ENCODE data around the gene ANXA9. TPM values are rescaled to one million over a fixed set of nuclear protein-coding genes. Genes with fewer than 3 reads are reported as not detected.

Gene ANXA9
- total and polyA plus RNA-seq, 7 donors, result 0.07 to 0.10 (median 0.07) TPM; not detected in 4

DNA sequence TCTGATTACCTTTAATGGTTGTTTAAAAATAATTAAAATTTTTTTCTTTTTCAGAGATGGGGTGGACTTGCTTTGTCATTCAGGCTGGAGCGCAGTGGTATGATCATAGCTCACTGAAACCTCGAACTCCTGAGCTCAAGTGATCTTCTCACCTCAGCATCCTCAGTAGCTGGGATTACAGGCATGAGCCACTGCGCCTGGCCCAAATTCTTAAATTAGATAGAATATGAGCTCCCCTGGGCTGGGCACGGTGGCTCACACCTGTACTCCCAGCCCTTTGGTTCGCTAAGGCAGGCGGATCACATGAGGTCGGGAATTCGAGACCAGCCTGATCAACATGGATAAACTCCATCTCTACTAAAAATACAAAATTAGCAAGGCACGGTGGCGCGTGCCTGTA lies 24.4 kb upstream of the ANXA9 start:
- DNase-seq (no peak), ATAC-seq (no peak)
- TF ChIP-seq, protein P1, sequence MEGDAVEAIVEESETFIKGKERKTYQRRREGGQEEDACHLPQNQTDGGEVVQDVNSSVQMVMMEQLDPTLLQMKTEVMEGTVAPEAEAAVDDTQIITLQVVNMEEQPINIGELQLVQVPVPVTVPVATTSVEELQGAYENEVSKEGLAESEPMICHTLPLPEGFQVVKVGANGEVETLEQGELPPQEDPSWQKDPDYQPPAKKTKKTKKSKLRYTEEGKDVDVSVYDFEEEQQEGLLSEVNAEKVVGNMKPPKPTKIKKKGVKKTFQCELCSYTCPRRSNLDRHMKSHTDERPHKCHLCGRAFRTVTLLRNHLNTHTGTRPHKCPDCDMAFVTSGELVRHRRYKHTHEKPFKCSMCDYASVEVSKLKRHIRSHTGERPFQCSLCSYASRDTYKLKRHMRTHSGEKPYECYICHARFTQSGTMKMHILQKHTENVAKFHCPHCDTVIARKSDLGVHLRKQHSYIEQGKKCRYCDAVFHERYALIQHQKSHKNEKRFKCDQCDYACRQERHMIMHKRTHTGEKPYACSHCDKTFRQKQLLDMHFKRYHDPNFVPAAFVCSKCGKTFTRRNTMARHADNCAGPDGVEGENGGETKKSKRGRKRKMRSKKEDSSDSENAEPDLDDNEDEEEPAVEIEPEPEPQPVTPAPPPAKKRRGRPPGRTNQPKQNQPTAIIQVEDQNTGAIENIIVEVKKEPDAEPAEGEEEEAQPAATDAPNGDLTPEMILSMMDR (IDR thresholded peaks at IDR 0.05), result no peak
- no peaks in the 10 kb centered on the region for H3K27me3 ChIP-seq (ENCODE audit: insufficient read depth in 3 of 3, low read length in 2 of 3)
- H3K4me1 ChIP-seq, result no peaks in the 10 kb centered on the region
- H3K9me3 ChIP-seq, result no peaks in the 10 kb centered on the region
- WGBS, 3 donors, result 84 to 94% (median 90%) methylated on average over 11 of the region's 11 CpGs
- peaks cover 15 to 100% of the 10 kb centered on the region in 2 donors for H3K36me3 ChIP-seq (ENCODE audit: insufficient read depth in 1 of 2, low read depth in 1 of 2)
- intact Hi-C loops (cut with DNase I), result no loop called here
- H3K4me3 ChIP-seq, result no peak overlapping the region
- no peak overlapping the region for H3K27ac ChIP-seq

DNA sequence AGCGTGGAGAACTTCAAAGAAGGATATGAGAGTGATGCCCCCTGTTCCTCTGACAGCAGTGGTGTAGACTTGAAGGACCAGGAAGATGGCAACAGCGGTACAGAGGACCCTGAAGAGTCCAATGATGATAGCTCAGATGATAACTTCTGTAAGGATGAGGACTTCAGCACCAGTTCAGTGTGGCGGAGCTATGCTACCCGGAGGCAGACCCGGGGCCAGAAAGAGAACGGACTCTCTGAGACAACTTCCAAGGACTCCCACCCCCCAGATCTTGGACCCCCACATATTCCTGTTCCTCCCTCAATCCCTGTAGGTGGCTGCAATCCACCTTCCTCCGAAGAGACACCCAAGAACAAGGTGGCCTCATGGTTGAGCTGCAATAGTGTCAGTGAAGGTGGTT lies 21.4 kb upstream of the ANXA9 start:
- Histone ChIP-seq H3K4me1 (no peaks in the 10 kb centered on the region), H3K27ac (no peak overlapping the region), H3K36me3 (ENCODE audit: insufficient read depth in 1 of 2, low read depth in 1 of 2) (peaks cover 15 to 100% of the 10 kb centered on the region in 2 donors), H3K9me3 (no peaks in the 10 kb centered on the region), H3K4me3 (no peak overlapping the region), H3K27me3 (ENCODE audit: insufficient read depth in 3 of 3, low read length in 2 of 3) (no peaks in the 10 kb centered on the region)
- WGBS, 3 donors, result 96 to 99% (median 96%) methylated on average over 7 of the region's 7 CpGs
- TF ChIP-seq, protein P1 (IDR thresholded peaks at IDR 0.05), result no peak
- no peak for ATAC-seq
- no peak for DNase-seq
- intact Hi-C loops (cut with DNase I), result no loop called here

DNA sequence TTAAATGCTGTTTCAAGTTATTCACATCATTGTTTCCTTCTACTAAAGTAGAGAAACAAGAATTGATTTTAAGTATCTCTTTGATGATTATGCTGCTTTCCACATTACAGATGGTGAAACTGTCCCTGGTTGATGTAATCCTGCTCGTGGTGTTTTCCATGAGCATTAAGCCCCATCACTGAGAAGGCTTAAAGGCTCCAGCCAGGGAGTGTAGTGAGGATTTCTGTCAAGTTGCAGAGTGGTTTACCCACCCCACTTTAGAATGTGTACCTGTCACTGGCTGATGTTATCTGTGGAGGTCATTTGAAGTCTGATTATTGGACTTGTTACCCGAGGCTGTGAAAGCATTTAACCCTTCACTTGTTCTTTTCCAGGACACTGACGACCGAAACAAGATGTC lies 20.3 kb upstream of the ANXA9 start:
- DNase-seq, result no peak
- Histone ChIP-seq H3K36me3 (ENCODE audit: insufficient read depth in 1 of 2, low read depth in 1 of 2) (peaks cover 15 to 100% of the 10 kb centered on the region in 2 donors), H3K4me3 (no peak overlapping the region), H3K4me1 (no peaks in the 10 kb centered on the region), H3K9me3 (no peaks in the 10 kb centered on the region), H3K27me3 (ENCODE audit: insufficient read depth in 3 of 3, low read length in 2 of 3) (no peaks in the 10 kb centered on the region), H3K27ac (no peak overlapping the region)
- 66 to 68% (median 67%) methylated on average over 4 of the region's 4 CpGs for WGBS, 3 donors
- peak in 1 of 4 donors; percentile 27 for ATAC-seq
- intact Hi-C loops (cut with DNase I), result no loop called here
- TF ChIP-seq, protein P1 (IDR thresholded peaks at IDR 0.05), result no peak

DNA sequence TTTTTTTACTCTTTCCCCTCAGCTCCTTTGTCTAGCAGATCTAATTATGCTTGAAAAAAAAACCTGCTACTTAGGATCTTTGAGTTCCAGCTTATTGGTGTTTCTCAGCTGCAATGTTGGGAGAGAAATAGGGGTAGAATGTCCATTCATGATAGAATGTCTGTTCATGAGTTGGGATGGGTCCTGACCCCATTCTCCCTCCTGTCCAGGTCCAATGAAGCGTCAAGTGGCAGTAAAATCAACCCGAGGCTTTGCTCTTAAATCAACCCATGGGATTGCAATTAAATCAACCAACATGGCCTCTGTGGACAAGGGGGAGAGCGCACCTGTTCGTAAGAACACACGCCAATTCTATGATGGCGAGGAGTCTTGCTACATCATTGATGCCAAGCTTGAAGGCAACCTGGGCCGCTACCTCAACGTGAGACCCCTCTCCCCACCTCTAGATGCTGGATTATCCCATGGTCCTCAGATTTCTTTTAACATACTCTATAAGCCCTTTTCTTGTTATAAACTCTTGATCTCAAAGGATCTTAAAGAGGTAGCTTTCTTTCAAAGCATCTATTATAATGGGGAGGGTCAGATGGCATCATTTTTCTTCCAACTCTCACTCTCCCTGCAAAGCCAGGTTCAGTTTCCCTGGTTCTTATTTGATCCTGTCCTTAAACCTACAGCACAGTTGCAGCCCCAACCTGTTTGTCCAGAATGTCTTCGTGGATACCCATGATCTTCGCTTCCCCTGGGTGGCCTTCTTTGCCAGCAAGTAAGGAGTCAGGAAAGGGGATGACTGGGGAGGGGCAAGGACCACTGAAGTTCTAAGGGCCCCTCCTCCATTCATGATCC lies 18.6 kb upstream of the ANXA9 start:
- Histone ChIP-seq H3K27ac (no peak overlapping the region), H3K9me3 (no peaks in the 10 kb centered on the region), H3K36me3 (ENCODE audit: insufficient read depth in 1 of 2, low read depth in 1 of 2) (peaks cover 19 to 100% of the 10 kb centered on the region in 2 donors), H3K4me3 (no peak overlapping the region), H3K27me3 (ENCODE audit: insufficient read depth in 3 of 3, low read length in 2 of 3) (no peaks in the 10 kb centered on the region), H3K4me1 (no peaks in the 10 kb centered on the region)
- WGBS, 3 donors, result 74 to 86% (median 79%) methylated on average over 10 of the region's 10 CpGs
- ATAC-seq, result peak in 1 of 4 donors; percentile 24
- DNase-seq, result no peak
- TF ChIP-seq, protein P1 (IDR thresholded peaks at IDR 0.05), result no peak
- intact Hi-C loops (cut with DNase I), result no loop called here

Data from psoas muscle (tissue), 8 donors.